Activated CD8-positive, alpha-beta T cell treated with anti-CD3 and anti-CD28 coated beads, Interleukin-2, amount 10 ng/mL, durations not matched to agents 7 days and 5 days (primary cell): ENCODE results near the gene VCPKMT. TPM values are rescaled to one million over a fixed set of nuclear protein-coding genes. Genes with fewer than 3 reads are reported as not detected.

ENCODE experiments used
- total RNA-seq, 2 experiments: library from RNA; stranded (reverse); gene quantifications; one replicate each; pipeline ENCODE4 v1.2.3, GENCODE V29; 2021

The VCPKMT gene
- total RNA-seq, 2 experiments from 2014 or later, result 12.4 to 13.0 TPM

Other genes with a start within 250 kb of the VCPKMT start
- gene ARF6, start 223.5 kb downstream of the VCPKMT start, total RNA-seq, result 100 to 1,000 TPM; 183 to 193 TPM
- 10 to 100 TPM; 18.9 to 20.1 TPM for gene SOS2, start 115.0 kb upstream of the VCPKMT start, total RNA-seq
- 10 to 100 TPM; 12.7 to 13.6 TPM for gene L2HGDH, start 195.7 kb upstream of the VCPKMT start, total RNA-seq
- gene DMAC2L, start 195.8 kb upstream of the VCPKMT start, total RNA-seq, result 10 to 100 TPM; 14.9 to 18.6 TPM